AG04450 (cell line): ENCODE data around the gene ACVRL1. TPM values are rescaled to one million over a fixed set of nuclear protein-coding genes. Genes with fewer than 3 reads are reported as not detected.

Experiments used
- CTCF ChIA-PET: fragments of 300-600, 350-600 bp; formaldehyde crosslinking; extraction: SDS; loops from one replicate; lab custom pipeline; 2022; ENCODE audit warnings: antibody characterized with exemption, inconsistent platforms; lab: Charles Lee
- POLR2A ChIA-PET: fragments of 350-600 bp; formaldehyde crosslinking; extraction: SDS; loops from one replicate; lab custom pipeline; 2021; ENCODE audit warnings: antibody characterized with exemption, inconsistent platforms; lab: Yijun Ruan, JAX
- DNase-seq: peaks from one replicate; pipeline ENCODE4 v3.0.0-alpha.2; 2011; ENCODE audit warnings: low read depth, low spot score
- H3K27ac ChIP-seq: one replicate; pipeline ENCODE4 v1.5.1; 2012; ENCODE audit warnings: low read depth, low read length, control low read depth
- H3K27me3 ChIP-seq: one replicate; pipeline ENCODE4 v1.6.0; 2012; ENCODE audit warnings: low read length; ENCODE audit not compliant: control insufficient read depth, insufficient read depth
- H3K4me3 ChIP-seq: 2 replicates; pipeline ENCODE4 v1.5.1; 2011; ENCODE audit warnings: mild to moderate bottlenecking, low read depth, low read length, control low read depth
- H3K9me3 ChIP-seq: 2 replicates; pipeline ENCODE4 v1.5.1; 2012; ENCODE audit warnings: low read length; ENCODE audit not compliant: control insufficient read depth, insufficient read depth
- polyA plus RNA-seq: library from polyadenylated mRNA; depleted of rRNA; stranded (reverse); fragments of >200 nt; gene quantifications from 2 replicates; pipeline ENCODE4 v1.2.3, GENCODE V29; 2011
- TF ChIP-seq, protein P1 (sequence below): IDR thresholded peaks from 2 replicates; pipeline ENCODE4 v1.5.1; 2011; ENCODE audit warnings: low read depth, low read length, control low read depth, inconsistent platforms

ACVRL1 gene
- polyA plus RNA-seq, 1 experiment = 11.1 TPM

DNA sequence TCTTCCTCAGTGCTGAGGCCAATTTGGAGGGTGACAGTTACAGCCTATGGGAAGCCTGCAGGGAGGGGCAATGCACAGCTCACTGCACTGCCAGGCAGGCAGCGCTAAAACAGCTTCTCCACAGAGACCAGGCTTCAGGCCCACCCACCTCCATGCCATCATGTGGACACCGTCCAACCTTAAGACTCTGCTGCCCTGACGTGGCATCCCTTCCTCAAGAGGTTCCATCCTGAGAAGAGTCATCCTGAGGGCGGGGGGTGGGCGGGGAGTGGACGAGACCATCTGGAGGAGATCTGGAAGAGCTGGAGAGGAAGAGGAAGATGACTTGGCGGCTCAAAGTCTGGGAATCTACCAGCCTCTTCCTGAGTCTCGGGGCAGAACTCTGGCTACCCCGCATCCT, 8.4 kb upstream of the ACVRL1 start:
- POLR2A ChIA-PET = interaction anchor here (1.2 kb wide), 1 partner anchor 9 kb away, joined by 3 read pairs; the partner anchor contains the start of gene ACVRL1
- Histone ChIP-seq H3K27ac (no peak overlapping the region), H3K9me3 (peaks cover 3% of the 10 kb centered on the region; the same call in 1 of the 2 replicates), H3K27me3 (no peaks in the 10 kb centered on the region), H3K4me3 (no peak overlapping the region)
- TF ChIP-seq, protein P1, sequence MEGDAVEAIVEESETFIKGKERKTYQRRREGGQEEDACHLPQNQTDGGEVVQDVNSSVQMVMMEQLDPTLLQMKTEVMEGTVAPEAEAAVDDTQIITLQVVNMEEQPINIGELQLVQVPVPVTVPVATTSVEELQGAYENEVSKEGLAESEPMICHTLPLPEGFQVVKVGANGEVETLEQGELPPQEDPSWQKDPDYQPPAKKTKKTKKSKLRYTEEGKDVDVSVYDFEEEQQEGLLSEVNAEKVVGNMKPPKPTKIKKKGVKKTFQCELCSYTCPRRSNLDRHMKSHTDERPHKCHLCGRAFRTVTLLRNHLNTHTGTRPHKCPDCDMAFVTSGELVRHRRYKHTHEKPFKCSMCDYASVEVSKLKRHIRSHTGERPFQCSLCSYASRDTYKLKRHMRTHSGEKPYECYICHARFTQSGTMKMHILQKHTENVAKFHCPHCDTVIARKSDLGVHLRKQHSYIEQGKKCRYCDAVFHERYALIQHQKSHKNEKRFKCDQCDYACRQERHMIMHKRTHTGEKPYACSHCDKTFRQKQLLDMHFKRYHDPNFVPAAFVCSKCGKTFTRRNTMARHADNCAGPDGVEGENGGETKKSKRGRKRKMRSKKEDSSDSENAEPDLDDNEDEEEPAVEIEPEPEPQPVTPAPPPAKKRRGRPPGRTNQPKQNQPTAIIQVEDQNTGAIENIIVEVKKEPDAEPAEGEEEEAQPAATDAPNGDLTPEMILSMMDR = no peak
- CTCF ChIA-PET = interaction anchor here (0.6 to 1.8 kb wide), 3 partner anchors 9 to 365 kb away, joined by 3 to 6 read pairs (median 5); no protein-coding TSS in a partner anchor
- DNase-seq = no peak

DNA sequence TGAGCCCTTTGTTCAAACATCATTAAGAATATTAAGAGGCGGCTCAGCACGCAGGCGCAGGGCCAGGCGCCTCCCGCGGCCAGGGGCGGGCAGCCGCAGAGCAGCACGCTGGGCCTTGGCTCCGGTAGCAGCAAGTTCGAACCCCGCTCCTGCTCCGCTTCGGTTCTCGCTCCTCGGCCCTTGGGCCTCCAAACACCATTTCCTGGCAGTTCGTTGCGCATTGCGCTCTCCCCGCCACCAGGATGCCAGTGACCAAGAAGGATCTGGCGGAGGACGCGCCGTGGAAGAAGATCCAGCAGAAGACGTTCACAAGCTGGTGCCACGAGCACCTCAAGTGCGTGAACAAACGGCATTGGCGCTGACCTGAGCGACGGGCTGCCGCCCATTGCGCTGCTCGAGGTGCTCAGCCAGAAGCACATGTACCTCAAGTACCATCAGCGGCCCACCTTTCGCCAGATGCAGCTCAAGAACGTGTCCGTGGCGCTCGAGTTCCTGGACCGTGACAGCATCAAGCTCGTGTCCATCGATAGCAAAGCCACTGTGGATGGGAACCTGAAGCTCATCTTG, 6.9 kb upstream of the ACVRL1 start:
- no peak for DNase-seq
- no peaks in the 10 kb centered on the region for H3K27me3 ChIP-seq
- TF ChIP-seq, protein P1 = no peak
- H3K27ac ChIP-seq = no peak overlapping the region
- CTCF ChIA-PET = interaction anchor here (1.8 kb wide), 1 partner anchor 23 kb away, joined by 6 read pairs; no protein-coding TSS in a partner anchor
- H3K4me3 ChIP-seq = no peak overlapping the region
- POLR2A ChIA-PET = no interaction called here
- peaks cover 3% of the 10 kb centered on the region; the same call in 1 of the 2 replicates for H3K9me3 ChIP-seq

DNA sequence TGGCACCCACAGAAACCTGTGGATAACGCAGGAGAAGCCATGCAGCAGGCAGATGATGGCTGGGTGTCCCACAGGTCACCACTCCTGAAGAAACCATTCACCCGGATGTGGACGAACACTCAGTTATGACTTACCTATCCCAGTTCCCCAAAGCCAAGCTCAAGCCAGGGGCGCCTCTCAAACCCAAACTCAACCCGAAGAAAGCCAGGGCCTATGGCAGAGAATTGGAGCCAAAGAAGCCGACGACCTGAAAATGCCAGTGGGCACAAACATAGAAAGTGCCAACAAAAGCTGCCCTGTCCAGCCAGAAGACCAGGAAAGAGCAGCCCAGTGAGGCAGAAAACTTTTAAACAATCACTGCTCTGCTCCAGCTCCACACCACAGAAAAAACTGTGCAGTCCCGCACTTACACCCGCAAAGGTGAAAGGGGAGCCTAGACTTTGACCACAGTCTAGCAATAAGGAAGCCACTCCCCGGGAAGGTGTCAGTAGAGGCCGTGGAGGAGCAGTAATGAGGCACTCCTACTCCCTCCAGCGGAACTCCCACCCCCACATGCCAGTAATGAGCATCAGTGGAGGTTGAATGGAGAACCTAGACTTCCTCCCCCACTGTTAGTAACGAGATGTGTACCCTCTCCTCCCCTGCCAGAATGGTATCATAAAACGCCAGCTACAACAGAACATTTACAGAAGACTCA, 6.0 kb upstream of the ACVRL1 start:
- ChIA-PET CTCF (interaction anchor here (0.6 kb wide), 1 partner anchor 103 kb away, joined by 3 read pairs; no protein-coding TSS in a partner anchor), POLR2A (no interaction called here)
- H3K4me3 ChIP-seq = no peak overlapping the region
- TF ChIP-seq, protein P1 = no peak
- no peak for DNase-seq
- H3K9me3 ChIP-seq = peaks cover 3% of the 10 kb centered on the region; the same call in 1 of the 2 replicates
- H3K27ac ChIP-seq = no peak overlapping the region
- no peaks in the 10 kb centered on the region for H3K27me3 ChIP-seq

DNA sequence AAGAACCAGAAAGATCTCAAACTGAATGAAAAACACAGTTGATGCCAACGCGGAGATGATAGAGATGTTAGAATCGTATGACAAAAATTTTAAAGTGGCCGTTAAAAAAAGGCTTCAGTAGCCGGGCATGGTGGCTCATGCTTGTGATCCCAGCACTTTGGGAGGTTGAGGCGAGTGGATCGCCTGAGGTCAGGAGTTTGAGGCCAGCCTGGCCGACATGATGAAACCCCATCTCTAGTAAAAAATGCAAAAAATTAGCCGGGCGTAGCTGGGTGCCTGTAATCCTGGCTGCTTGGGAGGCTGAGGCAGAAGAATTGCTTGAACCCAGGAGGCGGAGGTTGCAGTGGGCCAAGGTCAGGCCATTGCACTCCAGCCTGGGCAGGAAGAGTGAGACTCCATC, 5.4 kb upstream of the ACVRL1 start:
- DNase-seq = no peak
- no peak overlapping the region for H3K27ac ChIP-seq
- CTCF ChIA-PET = no interaction called here
- H3K4me3 ChIP-seq = no peak overlapping the region
- TF ChIP-seq, protein P1 = no peak
- peaks cover 3% of the 10 kb centered on the region; the same call in 1 of the 2 replicates for H3K9me3 ChIP-seq
- no peaks in the 10 kb centered on the region for H3K27me3 ChIP-seq
- POLR2A ChIA-PET = no interaction called here

DNA sequence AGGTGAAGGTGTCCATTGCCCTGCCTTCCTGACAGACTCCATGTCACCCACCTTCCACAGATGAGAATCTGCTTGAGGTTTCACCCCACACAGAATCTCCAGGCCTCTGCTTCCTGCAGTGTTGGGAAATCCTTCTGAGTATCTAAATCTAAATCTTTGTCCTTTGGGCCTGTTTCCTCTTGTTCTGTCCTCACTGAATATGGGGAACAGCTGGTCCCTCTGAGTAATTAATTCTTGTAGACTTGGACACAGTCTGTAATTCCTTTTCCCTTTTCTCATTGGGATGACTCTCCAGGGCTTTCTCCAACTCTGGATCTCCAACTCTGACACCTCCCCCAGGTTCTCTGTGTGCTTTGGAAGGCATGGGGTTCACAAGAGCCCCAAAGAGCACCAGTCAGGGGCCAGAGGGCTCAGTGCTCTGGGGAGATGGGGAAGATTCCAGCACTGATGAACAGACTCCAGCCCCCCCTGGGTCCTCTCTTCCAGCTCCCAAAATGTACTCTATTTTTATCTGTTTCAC, 2.3 kb upstream of the ACVRL1 start:
- no peak for DNase-seq
- H3K9me3 ChIP-seq = peaks cover 3% of the 10 kb centered on the region; the same call in 1 of the 2 replicates
- H3K4me3 ChIP-seq = no peak overlapping the region
- peak overlapping the region; percentile 59 for H3K27ac ChIP-seq
- H3K27me3 ChIP-seq = no peaks in the 10 kb centered on the region
- ChIA-PET CTCF (interaction anchor here (0.6 to 2.0 kb wide), 5 partner anchors 11 to 65 kb away, joined by 3 to 7 read pairs (median 5); no protein-coding TSS in a partner anchor), POLR2A (no interaction called here)
- TF ChIP-seq, protein P1 = no peak
